NOMO-1 treated with DMSO at 0.1 percent for 48 hours (cell line): Measurements from ENCODE around the gene TCEANC.
"Not testable (repeated sequence)": the region's sequence is repeated elsewhere in the genome, so short reads cannot be mapped to it uniquely, and the experiment has no call there.

Source experiments
- DNase-seq: peaks from one replicate; lab custom pipeline; 2025; ENCODE audit not compliant: unreplicated experiment; lab: John Stamatoyannopoulos, UW

Gene TCEANC

DNA sequence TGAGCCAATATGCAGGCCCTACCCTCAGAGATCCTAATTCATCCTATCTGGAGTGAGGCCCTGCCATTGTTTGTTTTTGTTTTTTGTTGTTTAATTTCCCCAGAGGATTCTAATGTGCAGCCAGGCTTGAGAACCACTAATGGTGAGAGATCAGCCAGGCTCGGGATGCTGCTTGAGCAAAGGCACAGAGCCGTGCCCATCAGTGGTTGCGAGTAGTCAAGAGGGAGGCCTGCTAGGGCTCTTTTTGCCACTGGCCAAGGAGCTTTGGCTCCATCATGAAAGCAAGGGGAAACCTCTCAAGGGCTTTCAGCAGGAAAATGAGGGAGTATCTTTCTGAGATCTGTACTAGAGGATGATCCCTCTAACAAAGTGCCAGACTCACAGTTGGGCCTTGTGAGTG is 2.7 kb downstream of the TCEANC start:
- DNase-seq = no peak

DNA sequence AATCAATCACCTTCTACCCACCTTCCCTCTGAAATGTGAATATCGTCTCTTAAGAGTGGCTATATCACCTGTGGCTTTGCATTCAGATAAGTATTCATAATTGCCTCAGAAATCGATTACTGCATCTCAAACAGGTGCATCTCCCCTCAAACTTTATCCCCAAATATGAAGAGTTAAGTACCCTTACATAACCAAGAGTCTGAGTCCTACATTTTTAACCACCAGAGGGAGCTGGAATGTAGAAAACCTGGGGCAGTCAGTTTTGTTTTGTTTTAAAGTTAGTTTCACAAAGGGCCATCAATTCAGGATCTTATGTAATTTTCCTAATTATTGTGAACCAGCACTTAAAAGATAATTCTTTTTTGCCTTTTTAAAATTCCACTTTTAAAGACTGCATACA is 5.7 kb downstream of the TCEANC start:
- peak; percentile 75 for DNase-seq

DNA sequence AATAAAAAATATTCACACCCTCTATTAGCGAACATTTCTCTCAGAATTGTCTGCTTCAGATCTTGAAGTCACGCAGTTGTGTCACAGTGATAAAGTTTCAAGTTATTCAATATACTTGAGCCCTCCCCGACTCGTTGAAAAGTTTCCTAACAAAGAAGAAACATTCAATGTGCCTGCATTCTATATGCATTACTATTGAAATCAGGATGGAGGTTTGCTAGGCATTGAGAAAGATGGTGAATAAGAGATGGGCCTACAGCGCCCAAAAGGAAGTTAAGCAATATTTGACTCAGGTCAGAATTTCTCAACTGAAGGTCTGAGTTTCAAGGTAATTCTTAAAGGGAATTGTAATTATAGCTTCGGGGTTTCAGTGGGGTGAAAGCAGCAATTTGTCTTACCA is 6.1 kb downstream of the TCEANC start:
- peak; percentile 92 for DNase-seq

DNA sequence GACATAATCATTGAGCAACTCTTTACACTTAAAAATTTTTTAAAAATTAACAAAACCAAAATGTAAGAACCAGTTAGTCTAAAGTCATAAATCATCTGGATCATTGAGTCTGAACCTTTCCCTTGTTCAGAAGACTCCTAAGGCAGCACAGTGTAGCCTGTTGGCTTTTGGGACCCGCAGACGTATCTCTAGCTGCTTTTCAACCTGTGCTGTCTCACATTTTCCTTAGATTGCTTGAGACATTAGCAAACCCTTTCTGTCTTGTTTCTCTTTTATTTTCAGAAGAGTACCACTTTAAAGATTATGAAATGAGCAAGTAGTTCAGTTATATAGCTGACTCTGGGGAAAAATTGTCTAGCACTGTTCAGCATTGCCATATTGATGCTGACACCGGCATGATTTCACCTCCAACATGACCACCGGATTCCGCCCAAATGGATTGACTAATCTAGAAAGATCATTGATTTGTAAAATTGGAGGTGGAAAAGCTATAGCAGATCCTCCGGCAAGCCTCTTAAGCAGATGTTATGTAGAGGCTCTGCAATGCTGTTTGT is 8.9 kb downstream of the TCEANC start:
- peak; percentile 20 for DNase-seq

DNA sequence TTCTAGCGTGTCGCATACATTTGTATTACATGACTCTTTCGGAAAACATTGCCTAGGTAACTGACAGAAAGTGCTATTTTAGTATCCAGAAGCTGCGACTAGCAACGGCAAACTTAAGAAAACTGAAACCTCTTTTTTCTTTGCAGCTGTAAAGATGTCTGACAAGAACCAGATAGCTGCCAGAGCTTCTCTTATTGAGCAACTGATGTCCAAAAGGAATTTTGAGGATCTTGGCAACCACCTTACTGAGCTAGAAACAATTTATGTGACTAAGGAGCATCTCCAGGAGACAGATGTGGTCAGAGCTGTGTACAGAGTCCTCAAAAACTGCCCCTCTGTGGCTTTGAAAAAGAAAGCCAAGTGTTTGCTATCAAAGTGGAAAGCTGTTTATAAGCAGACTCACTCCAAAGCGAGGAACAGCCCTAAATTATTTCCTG is 9.4 kb downstream of the TCEANC start:
- peak; percentile 28 for DNase-seq

DNA sequence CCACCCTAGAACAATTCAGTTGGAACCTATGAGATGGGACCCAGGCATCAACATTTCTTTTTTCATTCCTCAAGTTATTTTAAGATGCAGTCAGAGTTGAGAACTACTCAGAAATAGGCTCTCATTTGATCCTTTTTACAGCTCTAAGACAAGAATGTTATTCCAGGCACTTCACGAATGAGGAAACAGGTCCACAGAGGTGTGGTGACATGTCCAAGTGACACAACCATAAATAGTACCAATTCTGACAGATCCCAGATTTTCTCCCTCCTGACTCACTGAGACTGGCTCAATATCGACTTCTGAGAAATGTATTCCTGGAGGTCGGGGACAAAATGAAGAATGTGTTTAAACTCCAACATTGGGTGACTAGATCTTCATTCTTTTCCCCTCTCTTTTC is 11.1 kb downstream of the TCEANC start:
- DNase-seq = no peak

DNA sequence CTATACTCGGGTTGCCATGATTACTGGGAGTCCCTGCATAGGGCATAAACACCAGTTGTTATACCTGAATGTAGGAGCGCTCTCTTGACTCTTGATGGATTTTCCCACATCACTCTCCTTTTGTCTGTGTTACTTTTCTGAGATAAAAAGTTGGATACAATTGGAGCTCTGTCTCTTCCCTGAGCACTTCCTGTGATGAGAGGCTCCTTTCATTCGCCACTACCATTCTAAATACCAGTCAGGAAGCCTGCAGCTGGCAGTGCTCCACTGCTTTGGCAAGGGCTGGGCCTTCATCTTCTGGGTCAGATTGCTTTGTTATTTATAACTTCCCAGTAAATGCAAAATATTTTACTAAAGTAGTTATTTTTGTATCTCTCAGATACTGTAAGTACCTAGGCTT is 13.9 kb downstream of the TCEANC start:
- DNase-seq = no peak

DNA sequence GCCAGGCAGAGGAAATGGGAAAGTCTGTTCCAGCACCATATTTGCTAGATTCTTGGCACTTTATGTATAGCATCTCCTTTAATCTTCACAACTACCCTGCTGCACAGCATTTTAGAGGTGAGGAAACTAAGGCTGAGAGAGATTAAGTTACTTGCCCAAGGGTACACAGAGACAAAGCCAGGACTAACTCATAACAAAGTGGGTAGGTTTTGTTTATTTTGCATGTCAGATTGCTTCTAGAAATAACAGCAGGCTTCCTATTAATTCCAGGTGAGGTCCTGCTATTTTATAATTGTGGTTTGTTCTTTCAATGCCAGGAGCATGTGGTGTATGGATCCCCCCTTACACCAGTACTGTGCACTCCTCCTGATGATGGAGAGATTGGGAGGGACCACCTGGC is 15.0 kb downstream of the TCEANC start:
- DNase-seq = no peak

DNA sequence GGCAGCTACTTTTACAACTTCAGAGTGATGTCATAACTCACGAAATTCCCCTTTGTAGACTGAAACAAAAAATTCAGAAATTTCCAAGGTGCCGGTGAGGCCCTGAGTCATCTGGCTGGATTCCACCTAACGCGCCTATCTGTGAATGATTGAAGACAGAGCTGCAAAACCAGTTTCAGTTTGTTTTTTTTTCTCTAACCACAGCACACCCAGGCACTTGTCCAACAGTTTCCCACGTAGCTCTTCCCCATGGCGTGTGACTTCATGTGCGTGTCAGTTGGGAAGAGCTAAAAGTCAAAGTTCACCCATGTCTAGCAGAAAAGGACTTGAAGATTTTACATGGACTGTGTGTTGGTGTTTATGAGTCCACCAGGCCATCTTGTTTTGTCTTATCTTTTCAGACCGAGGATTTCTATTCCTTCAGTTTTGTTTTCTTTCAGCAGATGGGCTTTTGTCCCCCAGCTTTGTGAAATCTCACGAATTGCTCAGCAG is 16.4 kb downstream of the TCEANC start:
- DNase-seq = peak; percentile 66

DNA sequence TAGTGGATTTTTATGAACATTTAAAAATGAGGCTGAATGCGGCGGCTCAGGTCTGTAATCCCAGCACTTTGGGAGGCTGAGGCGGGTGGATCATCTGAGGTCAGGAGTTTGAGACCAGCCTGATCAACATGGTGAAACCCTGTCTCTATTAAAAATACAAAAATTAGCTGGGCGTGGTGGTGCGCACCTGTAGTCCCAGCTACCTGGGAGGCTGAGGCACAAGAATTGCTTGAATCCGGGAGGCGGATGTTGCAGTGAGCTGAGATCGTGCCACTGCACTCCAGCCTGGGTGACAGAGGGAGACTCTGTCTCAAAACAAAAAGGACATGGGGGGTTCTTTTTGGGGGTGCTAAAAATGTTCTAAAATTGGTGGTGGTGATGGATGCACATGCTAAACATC is 16.8 kb downstream of the TCEANC start:
- DNase-seq = not testable (repeated sequence)

DNA sequence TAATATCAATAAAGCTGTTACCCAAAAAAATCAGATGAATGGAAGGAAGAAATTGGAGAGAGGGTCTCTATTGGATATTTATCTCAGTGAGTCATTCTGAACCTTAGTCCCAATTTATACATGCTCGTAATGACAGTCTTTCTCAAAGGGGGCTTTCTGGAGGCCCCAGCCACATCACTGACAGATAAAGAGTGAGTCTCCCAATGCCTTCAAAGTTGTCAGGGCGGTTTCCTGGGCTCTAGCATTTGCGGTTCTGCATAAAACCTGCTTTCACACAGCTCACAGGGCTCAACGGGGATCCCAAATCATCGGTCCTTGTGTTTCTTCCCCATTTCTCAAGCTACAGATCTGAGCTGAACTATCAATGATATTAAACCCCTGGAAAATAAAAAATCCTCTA is 17.3 kb downstream of the TCEANC start:
- no peak for DNase-seq

DNA sequence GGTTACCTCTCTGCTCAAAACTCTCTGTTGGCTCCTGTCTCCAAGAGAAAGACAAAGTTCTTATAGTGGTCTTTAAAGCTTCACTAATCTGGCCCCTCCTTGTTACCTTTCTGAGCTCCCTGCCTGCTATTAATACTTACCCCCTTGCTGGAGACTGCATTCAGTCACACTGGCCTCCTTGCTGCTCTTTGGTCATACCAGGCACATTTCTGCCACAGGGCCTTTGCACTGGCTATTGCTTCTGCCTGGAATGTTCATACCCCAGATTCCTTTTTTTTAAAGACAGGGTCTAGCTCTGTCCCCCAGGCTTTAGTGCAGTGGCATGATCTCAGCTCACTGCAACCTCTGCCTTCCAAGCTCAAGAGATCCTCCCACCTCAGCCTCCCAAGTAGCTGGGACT is 20.1 kb downstream of the TCEANC start:
- DNase-seq = no peak

DNA sequence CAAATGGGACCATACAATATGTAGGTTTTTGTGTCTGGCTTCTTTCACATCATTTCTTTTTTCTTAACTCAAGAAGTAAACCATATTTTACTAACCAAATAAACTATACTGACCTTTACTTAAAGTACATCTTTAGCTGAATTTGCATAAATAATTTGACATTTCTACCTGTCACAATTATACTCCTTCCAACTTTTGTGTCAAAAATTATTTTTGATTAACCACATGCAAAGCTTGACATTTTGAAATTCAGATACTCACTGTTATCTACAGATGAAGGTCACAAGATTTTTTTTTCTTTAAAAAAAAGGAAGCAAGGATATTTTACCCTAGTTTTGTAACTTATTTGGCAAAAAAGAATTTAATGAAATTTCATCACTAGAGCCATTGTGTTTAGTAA is 23.9 kb downstream of the TCEANC start:
- DNase-seq = no peak

DNA sequence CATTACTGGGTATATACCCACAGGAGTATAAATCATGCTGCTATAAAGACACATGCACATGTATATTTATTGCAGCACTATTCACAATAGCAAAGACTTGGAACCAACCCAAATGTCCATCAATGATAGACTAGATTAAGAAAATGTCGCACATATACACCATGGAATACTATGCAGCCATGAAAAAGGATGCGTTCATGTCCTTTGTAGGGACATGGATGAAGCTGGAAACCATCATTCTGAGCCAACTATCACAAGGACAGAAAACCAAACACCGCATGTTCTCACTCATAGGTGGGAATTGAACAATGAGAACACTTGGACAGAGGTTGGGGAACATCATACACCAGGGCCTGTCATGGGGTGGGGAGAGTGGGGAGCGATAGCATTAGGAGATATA is 26.8 kb downstream of the TCEANC start:
- not testable (repeated sequence) for DNase-seq

DNA sequence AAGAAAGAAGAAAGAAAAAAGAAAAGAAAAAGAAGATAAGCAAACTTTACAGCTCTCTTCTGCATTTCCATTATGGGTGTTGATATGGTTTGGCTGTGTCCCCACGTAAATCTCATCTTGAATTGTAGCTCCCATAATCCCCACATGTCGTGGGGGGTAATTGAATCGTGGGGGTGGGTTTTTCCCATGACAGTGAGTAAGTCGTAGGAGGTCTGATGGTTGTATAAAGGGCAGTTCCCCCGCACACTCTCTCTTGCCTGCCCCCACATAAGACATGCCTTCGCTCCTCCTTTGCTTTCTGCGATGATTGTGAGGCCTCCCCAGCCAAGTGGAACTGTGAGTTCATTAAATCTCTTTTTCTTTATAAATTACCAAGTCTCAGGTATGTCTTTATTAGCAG is 28.7 kb downstream of the TCEANC start:
- DNase-seq = no peak

DNA sequence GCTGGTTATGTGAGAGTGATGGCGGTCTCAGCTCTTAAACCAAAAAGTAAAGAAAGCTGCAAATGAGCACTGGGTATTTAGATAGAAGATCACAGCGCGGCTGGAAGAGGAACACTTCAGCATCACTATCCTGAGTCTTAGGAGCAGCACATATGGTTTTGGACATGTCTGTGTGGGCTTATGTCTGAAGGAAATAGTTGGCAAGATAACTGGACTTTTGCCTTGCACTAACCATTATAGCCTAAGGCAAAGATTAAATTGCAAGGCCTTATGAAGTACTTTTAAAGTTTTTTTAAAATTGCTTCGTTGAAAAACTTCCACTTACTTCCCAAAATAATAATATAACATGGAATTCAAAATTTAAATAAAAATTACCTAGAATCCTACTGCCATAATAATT is 31.4 kb downstream of the TCEANC start:
- no peak for DNase-seq

DNA sequence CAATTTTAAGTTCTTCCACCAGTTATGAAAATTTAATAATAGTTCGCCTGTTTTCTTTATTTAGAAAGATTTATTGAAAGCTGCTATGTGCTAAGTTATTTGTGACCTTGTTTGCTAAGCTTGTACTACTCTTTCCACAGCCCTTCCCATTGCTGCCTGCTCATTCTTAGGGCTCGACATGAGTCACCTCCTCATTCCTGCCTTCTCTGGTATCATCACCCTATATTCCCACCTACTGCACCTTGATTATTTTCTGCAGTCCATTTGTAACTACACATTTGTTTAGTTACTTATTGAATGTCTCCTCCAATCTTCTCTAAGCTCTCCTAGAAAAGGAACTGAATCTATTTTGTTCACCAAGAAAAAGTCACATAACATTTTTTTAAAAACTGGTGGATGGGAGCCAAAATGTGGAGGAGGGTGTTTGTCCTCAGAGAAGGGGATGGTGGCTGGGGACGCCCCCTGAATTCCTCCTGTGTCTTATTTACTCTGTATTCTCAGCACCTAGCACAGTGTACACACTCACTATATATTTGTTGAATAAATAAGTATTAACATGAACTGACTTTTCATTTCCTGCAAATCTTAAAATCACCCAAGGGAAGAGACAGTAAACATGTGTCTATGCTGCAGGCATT is 32.3 kb downstream of the TCEANC start:
- DNase-seq = no peak

DNA sequence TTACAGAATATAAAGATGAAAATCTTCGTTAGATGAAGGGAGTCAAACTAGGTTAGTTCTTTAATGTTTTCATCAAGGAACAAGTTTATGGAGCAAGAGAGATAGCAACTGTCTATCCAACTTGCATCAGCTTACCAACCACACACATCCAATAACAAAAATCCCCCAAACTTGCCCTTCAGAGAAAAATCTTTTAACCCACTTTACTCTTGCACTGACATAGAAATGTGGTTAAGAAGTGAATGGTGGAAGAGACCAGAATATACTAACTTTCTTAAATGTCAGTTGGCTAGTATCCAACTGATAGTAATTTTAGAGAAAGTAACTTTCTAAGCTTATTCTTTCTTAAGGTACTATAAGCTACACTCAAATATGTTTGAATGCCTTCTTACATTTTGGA is 34.3 kb downstream of the TCEANC start:
- DNase-seq = no peak

DNA sequence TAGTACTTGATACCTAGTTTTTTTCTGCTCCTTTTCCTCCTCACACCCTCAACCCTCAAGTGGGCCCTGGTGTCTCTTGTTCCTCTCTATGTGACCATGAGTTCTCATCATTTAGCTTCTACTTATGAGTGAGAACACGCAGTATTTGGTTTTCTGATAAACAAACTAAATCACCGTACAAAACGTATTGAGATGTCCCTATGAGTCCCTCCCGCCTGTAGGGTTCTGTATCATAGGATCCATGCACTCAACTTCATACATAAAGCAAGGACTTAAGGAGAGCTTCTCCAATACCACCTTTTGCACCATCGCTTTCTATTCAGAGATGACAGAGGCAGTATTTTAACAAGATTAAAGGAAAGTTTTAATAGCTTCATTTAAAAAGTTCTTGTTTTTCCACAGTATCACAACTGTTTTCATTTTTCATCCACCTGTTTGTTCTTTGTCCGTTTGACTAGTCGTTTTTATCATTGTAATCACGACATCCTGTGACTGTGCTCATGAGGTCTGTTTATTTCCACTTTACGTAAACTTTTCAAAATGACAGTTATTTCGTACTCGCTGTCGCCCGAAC is 35.5 kb downstream of the TCEANC start:
- DNase-seq = peak; percentile 41

DNA sequence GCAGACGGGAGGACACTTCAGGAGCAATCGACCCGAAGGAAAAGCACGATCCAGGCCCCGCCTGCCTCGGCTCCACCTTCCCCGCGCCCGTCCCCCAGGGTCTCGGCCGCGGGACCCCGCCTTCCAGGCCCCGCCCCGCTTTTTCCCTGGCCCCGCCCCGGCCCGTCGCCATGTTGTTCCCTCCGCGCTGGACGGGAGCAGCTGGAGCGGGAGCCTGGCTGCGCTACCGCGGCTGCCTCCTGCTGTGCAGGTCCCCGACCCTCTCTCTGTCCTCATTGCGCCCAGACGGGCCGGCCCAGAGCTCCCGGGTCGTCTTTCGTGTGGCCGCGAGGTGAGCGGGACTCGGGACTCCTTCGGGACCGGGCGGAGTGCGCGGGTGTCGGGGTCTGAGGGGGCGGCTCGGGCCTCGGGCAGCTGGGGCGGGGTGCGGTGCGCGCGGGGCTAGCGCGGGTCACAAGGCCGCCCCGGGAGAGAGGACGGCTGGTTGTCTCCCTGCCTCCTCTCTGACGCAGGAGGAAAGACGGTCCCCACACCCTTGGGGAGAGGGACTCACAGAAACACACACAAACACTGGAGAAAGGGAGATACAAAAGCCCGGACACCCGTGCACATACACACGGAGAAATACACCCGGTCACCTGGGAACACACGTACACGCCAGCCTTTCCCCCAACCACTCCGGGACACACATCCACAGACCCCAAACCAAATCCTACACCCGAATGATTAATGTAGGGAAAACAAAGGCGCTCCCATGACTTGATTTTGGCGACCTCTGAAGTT is 36.2 kb downstream of the TCEANC start, which contains the start of gene RAB9A:
Gene RAB9A (plus strand): TSS at position 171 of the 783 bp plus-strand sequence. CDS start 19,619 bp downstream, outside the sequence.
- DNase-seq = no peak

DNA sequence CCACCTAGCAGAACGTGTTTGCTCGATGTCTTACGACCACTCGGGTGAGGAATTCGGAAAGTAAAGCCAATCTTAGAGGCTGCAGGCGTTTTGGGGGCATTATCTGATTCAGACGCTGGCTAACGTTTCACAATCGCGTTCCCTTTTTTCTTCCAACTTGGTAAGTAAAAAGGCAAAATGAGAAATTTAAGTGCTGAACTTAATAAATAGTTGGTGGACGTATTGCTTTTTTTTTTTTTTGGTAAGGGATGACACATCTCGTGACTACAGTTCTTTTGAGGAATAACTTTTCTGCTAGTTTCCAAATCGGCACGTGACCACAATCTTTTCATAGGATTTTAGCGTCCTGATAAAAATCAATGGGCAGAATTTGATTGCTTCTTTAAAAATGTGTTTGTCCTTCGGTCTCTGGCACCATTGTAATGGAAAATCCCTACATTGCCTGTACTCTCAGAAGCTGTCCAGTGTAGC is 36.8 kb downstream of the TCEANC start:
- DNase-seq = peak; percentile 23

DNA sequence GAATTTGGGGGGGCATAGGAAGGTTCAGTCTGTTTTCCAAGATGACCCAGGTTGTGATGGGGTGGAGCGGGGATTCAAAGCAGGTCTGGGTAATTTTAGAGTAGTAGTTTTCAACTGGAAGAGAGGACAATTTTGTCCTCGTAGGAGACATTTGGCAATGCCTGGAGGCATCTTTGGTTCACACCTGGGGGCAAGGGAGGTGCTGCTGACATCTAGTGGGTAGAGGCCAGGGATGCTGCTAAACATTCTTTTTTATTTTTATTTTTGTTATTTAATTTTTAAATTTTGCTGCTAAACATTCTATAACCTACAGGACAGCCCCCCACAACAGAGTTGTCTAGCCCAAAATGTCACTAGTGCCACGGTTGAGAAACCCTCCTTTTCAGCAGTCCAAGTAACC is 37.9 kb downstream of the TCEANC start:
- DNase-seq = no peak
